GM04503 (cell line): ENCODE data around the gene HMG20A.

ENCODE experiments used
- DNase-seq: peaks from one replicate; pipeline ENCODE4 v3.0.0-alpha.2; 2012; ENCODE audit warnings: low read depth

Gene HMG20A

DNA sequence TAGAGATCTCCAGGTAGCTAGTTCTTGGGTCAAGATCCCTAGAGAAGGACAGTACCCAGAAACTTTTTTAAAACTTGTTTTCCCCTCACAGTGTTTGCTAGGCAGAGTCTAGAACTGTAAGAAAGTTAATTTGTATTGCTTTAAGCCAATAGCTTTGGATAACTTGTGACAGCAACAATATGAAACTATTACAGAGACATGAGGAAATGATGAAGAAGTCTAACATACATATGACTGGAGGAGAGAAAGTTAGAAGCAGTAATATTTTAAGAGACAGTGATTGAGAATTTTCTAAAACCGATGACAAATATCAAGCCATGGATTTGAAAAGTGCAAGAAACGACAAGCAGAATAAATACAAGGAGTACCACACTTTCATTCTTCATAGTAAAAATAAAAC lies 10.0 kb downstream of the HMG20A start:
- DNase-seq: no peak

DNA sequence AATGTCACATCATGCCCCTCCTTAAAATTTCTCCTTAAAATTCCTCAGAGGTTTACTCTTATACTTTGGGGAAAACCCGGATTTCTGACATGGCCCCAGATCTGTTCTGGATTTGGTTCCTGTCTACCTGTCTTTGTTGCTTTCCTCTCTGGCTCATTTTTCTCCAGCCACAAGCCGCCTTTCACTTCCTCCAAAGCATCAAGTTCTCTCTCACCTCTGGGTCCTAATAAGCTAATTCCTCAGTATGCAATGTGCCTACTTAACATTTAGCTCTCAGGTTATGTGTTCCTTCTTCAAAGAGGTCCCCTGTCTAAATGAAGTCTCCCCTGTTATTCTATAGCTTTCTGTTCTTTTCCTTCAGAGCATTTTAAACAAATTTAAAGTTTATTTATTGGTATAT lies 16.1 kb downstream of the HMG20A start:
- no peak for DNase-seq

DNA sequence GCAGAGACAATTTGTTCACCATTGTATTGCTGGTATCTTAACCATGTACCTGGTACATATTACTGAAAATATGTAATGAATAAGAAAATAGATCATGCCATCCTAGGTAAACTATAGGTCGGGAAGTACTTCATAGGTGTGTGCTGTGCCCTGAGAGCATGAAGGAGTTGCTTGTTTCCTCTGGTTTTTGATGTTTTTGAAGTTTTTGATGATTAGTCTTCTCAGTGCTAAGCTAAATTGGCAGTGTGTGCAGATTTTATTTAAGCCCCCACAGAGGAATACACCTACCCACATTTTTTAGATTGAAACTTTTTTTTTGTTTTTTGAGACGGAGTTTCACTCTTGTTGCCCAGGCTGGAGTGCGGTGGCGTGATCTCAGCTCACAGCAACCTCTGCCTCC lies 16.6 kb downstream of the HMG20A start:
- no peak for DNase-seq

DNA sequence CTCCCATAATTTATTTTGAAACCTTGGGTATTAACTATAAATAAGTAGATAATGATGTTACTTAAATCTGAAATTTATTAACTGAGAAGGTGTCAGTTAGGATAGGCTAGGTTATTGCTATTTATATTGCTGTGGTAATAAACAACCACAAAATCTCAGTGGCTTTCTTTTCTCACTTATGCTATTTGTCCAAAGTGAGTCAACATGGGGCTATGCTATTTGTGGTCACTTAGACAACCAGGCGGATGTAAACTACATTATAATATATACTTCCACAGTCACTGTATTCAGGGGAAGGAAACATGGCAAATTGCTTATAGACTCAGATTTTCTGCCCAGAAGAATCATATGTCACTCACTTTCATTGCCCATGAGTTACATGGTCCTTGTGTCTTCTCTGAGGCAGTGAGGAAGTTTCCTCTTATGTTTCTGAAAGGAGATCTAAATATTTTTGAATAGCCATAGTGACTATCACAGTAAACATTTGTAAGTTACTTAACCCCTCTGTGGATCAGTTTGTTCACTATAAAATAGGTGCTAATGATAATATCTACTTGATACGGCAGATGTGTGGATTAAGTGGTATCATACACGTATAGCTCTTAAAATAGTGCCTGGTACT lies 19.8 kb downstream of the HMG20A start:
- DNase-seq: no peak

DNA sequence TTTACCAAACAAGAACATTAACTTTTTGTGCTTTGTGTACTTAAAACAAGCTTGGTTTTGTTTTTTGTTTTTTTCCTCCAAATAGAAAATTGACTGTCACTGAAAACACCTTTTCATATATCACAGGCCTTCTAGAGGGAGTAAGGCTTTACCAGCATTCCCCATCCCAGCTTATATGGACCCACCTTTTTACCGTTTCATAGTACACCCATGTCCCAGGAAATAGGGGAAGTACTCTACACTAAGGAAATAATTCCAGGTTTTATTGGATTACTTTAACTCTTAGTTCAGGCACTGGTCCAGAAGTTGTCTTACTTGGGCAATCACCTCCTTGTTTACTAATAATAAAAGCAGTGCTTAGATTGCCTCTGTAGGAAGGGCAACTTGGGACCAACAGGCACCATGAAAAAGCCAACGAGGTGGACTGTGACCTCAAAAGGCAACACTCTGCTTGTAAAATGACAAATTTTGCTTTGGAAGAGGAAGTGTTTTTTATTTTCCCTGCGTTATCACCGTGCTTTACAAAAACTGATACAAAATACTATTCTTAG lies 26.2 kb downstream of the HMG20A start:
- DNase-seq: no peak

DNA sequence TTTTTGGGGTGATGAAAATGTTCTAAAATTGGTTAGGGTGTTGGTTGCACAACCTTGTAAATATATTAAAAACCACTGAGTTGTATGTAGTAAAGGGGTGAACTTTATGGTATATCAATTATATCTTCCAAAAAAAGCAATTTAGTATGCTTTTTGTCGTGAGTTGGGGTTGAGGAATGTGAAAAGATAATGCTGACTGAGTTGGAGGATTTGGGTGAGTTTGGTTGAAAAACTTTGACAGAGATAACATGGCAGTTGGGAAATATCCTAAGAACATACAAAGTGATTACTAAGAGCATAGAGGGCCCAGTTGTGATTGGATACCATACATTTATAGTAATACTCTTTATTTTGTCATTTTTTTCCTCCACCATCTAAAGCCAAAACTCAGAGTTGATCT lies 33.6 kb downstream of the HMG20A start:
- DNase-seq: no peak

DNA sequence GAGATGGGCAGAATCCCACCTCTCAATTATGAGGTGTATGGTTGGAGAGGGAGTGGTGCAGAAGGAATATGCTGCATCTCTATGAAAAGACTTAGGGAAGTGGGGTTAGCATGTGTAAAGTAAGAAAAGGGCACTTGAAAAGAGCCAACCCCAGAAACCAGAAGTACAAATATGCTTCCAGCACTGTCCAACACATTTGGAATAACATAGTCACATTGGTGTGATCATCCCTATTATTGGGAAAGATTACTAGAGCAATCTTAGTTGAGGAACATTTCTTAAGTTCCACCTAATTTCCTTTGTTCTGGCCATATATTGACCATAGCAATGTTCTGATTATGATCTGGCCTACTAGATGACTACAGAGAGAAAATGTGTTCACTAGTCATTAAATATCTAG lies 34.3 kb downstream of the HMG20A start:
- no peak for DNase-seq

DNA sequence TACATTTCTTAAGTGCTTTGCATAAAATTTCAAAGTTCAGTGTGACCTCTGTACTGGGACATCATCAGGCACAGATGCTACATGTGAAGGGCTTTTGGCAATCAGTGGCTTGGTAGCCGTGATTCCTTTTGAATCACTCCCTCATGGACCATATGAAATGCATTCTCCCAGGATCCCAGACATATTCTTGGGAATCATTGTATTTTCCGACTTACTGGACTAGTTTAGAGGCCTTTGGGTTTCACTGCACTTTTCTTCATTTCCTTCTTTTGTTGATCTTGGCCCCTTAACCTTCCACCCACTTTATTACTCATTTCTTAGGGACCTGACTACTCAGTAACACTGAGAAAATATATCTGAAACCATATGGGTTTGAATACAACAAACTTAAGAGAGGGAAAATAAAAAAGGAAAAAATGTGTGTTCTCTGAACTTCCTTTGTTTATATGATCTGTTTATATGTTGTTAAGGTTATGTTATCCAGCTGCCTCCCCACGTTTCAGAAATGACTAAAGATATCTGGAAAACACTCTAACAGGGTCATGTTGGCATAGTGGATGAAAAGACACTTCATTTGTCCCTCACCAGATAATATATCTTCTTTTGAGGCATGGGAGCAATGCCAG lies 35.1 kb downstream of the HMG20A start:
- DNase-seq: peak; percentile 74

DNA sequence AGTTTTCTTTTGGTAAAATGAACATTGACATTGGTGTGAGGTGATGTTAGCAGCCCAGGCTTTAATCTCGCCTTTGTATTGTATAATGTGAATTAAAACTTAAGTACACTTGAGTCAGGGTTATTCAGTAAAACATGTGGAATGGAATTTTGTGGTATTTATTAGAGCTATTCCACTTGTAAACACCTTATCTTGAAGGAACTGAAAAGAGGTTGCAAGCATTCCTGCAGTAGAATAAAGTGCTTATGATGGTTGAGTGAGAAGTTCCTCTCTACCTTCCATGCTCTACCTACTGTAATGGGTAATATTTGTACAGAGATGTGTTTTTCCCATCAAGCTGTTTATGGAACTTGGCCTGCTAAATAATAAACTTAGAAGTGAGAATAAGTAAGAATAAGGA lies 36.1 kb downstream of the HMG20A start:
- DNase-seq: no peak

DNA sequence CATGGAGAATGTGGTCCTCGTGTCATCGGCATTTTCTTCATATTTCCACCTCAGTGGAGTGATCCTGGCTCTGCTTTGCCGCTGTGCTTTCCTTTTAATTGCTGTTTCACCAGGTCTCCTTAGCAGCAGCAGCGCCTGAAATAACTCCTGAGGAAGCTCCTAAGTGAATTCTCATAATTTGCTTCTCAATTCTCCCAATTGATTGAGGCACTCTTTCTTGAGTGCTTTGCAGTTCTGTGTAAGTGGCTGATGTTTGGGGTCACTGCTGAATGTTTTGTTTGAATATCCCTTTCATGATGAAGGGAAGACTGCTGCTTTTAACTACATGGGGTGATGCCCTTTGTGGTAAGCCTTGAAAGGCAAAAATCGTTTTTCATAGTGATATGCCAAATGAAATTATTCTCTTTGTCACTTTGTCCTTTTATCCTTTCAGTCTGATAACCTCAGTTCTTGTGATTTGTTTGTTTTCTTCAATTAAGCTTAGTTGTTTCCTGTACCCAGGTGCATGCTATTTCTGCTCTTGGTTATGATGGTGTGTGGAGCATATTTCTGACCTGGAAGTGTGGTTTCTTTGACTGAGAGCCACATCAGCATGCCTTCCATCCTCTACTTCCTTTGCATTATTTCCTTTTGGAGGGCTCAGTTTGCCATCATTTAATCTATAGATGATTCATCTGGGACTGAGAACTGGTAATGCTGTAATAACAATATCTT lies 36.7 kb downstream of the HMG20A start:
- no peak for DNase-seq

DNA sequence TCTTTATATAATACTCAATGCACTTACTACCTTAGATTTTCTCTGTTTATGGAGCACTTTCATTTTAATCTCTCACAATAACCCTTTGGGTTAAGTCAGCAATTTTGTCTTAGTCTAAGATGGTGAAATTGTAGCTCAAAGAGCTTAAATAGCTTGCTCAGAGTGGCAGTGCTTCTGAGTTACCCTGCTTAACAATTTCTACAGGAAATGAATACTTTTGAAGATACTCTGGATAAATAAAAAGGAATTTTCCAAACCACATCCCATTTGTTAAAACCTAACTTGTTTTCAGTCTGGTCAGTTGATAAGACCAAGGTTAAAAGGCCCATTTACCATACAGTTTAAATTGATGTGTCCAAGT lies 37.2 kb downstream of the HMG20A start:
- DNase-seq: no peak

DNA sequence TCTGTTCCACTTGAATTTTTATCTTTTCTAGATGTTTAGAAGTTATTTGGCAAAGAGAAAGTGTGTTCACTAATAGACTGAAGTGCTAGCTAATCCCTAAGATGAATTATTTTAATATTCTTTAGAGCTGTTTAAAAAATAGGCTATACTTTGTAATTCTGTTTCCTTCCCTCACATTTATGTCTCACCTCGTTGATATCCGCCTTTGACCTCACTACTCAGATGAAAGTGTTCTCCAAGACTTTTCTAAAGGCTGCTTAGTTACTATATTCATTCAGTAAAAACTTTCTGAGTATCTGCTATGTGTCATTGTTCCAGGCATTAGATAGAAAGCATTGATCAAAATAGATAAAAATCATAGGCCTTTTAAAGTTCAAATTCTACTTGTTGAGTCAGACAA lies 38.3 kb downstream of the HMG20A start:
- no peak for DNase-seq

DNA sequence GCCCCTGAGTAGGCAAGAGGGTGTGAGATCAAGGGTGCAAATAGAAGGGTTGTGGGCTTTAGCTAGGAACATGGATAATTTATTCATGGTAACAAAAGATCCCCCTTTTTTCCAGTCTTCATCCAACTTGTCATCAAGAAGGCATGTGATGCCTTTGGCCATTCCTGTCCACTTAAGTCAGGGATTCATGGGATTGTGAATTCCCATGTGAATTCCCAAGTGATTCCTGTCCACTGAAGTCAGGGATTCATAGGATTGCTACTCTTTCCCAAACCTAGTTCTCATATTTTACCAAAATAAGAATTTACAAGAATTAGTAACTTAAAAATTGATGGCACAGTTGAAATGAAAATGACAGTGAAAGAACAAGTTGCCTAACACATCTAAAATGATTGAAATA lies 40.8 kb downstream of the HMG20A start:
- DNase-seq: no peak

DNA sequence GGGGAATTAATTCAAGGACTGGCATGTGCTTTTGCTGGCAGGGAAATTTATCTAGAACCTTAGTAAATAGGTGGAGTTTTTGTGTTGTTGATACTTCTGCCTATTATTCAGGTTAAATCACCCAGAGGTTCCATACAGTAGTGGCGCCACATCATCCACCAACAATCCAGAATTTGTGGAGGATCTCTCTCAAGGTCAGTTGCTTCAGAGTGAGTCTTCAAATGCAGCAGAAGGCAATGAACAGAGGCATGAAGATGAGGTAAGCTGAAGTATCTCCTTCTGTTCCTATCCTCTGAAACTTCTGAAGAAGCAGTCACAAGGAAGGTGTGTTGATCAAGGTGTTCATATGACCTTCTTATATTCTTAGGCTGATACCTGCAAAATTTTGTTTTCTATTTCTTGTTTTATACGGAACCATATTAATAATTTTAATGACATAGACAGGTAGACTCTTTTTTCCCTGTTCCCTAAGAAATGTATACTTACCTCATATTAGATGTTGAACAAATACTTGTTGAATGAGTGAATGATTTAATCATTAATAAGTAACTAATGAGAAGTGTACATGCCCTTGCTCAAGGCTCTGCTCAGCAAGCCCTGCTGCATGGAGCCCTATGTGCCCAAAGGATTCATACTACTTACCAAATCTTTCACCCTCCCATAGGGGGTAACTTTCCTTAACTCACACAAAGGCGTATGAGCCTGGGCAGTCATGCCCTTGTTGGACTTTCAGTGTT lies 43.6 kb downstream of the HMG20A start:
- DNase-seq: no peak

DNA sequence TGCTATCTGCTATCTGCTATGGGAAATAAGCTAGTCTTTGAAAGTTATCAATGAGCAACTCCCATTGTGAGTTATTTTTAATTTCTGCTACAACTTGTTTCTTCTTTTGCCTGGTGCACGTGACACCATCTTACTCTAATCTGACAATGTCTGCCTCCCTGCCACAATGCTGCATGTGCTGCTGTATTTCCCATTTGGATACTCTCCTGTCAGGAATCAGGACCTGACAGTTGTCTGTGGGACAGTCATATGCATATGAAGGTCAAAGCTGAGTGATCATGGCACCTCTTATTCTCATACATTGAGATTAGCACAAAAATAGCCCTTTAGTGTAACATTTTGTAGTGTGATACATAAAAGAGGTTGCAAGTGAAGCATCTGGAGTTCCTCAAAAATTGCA lies 45.8 kb downstream of the HMG20A start:
- no peak for DNase-seq

DNA sequence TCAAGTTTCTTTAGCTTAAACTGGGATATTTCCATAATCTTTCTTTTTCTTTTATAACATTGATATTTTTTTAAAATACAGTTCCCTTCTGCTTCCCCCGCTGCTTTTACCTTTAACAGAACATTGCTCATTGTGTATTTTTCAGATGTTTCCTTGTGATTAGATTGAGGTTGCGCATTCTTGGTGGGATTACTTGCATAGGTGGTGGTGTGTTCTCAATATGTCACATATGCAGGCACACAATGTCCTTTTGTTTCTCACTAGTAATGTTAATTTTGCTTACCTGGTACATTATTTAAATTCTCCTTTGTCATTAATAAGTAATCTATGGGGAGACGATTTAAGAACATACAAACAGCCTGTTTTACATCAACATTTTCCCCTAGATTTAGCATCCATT lies 48.2 kb downstream of the HMG20A start:
- DNase-seq: no peak

DNA sequence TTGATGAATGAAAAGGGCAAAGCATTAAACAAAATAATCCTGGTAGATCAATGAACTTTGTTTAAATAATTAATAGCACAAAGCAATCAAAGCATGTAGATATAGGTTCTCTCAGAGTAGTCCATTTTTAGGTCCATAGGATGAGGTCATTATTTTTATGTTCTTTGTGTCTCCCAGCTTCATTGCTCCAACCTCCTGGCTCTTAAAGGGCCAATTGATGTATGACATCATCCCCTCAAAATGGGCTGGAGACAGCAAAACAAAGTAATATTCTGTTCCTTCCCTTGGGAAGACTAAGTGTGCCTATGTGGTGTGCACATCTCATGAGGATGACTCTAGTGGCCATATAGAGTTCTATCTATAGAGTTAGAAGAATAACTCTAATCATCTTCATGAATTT lies 49.5 kb downstream of the HMG20A start:
- DNase-seq: no peak

DNA sequence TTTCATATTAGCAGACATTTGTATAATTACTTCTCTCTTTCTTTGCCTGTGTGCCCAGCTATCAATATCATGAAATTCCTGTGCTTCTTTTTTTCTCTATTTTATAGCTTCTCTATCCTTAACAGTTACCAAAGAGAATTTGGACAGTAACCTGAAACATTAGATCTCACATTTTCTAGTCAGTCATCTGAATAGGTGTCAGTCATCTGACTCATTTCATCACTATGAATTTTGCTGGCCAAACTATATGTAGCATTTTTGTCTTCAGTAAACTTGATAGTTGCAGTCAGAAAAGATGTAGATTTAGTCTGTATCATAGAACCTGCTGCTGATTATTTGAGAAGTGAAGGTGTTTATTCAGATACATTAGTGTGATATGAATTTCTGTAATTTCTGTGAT lies 52.6 kb downstream of the HMG20A start:
- DNase-seq: no peak

DNA sequence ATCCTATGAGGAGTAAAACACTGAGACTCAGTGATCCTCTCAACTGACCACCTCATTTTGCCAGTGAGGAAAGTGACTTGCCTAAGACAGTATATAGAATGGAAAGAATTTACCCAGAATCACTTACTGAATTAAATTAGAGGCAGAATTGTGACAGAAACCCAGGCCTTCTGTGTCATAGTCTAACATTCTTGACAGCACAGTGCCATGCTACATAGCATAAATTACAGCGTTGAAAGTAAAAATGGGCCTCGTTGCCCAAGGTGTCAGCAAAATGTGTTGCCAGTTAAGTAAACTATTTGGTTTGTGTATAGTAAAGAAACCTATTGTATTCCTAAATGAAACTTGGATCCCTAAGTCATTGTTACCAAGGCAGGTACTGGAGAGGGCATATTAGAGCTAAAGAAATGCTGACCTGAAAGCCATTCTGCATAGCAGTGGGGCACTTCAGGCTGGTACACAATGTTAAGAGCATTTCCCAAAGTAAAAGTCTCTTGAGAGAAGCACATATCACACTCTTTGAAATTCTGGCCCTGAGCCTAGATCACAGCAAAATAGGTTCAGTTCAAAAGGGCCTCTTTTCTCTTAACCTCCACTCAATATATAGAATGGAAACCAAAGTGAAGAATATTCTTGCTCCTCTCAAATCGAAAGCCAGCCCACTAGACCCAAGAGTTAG lies 53.8 kb downstream of the HMG20A start:
- no peak for DNase-seq

DNA sequence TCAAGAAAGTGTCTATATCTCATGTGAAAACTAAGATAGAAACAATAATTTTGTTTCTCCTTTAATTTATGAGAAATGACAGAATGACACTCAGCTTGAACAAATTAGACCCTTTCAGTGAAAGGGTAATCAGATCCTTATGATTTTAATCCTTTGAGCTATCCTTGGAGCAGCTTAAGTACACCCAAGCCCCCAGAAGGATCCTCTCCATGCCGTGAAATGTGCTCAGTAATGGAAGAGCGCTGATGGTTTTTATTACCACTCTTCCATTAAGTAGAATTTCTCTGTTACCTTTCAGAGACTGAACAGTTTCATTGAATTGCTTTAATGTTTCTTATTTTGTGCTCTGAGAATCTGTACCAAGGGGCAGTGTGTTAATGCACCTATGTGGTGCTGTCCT lies 54.3 kb downstream of the HMG20A start:
- no peak for DNase-seq

DNA sequence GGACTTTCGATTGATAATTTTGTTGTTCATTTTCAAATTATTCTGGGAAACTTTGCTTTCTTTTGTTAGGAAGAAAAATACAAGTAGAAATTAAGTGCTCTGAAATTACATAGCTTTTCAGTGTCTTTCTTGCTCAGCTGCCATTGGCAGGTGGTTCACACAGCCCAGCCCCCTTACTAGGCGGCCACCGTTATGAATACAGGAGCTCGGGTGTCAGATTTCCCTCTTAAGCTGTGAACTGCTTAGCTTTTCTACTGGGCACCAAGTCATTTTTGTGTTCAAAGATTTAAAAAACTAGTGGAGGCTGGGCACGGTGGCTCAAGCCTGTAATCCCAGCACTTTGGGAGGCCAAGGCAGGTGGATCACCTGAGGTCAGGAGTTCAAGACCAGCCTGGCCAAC lies 55.2 kb downstream of the HMG20A start:
- no peak for DNase-seq

DNA sequence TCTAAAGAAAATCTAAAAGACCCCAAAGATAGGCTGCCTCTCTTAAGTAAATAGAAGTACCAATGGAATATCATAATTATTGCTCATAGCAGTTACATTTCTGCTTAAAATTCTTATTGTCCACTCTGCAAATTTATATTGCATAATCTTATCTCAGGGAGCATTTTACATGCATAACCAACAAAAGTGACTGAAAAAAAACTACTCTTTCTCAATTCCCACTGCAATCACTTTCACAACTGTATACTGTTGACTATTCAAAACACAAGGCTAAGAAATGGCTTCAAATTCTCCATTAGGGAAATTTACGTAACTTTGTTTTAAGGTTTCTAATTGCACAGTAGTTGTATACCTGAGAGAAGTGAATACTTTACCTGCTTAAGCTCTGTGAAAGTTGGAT lies 56.3 kb downstream of the HMG20A start:
- no peak for DNase-seq
